GM18907 (cell line): ENCODE data around the gene CTPS2.
A peak's percentile ranks its signal among the peaks of the same experiment; 100 is the strongest.
"Not testable (repeated sequence)": the region's sequence is repeated elsewhere in the genome, so short reads cannot be mapped to it uniquely, and the experiment has no call there.

Experiments
- ATAC-seq: cut with Tn5 transposase; IDR thresholded peaks from one replicate; pipeline ENCODE4 v1.9.1; 2021; ENCODE audit warnings: mild to moderate bottlenecking, moderate library complexity; ENCODE audit not compliant: unreplicated experiment

Gene CTPS2

GRCh38 chrX:16712548-16713155, at the start of gene CTPS2:
TSS of gene CTPS2 (minus strand) at chrX:16712669. CDS start at chrX:16702902, 9,767 bp downstream.
- ATAC-seq, result peak; percentile 77

GRCh38 chrX:16761500-16761899, 49.0 kb upstream of the CTPS2 start:
- ATAC-seq, result not testable (repeated sequence)

GRCh38 chrX:16756724-16757123, 44.3 kb upstream of the CTPS2 start:
- no peak for ATAC-seq

GRCh38 chrX:16754019-16754418, 41.5 kb upstream of the CTPS2 start:
- no peak for ATAC-seq

- no peak for ATAC-seq
Measured at GRCh38 chrX:16750136-16750535, 37.7 kb upstream of the CTPS2 start.

GRCh38 chrX:16748425-16748824, 36.0 kb upstream of the CTPS2 start:
- no peak for ATAC-seq

GRCh38 chrX:16745659-16746058, 33.2 kb upstream of the CTPS2 start:
- no peak for ATAC-seq

- ATAC-seq, result no peak
Measured at GRCh38 chrX:16745102-16745501, 32.6 kb upstream of the CTPS2 start.

- no peak for ATAC-seq
Measured at GRCh38 chrX:16743604-16744325, 31.3 kb upstream of the CTPS2 start.

- ATAC-seq, result no peak
Measured at GRCh38 chrX:16739574-16739973, 27.1 kb upstream of the CTPS2 start.

- ATAC-seq, result no peak
Measured at GRCh38 chrX:16737024-16737423, 24.6 kb upstream of the CTPS2 start.

GRCh38 chrX:16733013-16733412, 20.5 kb upstream of the CTPS2 start:
- ATAC-seq, result no peak

- no peak for ATAC-seq
Measured at GRCh38 chrX:16730450-16730849, 18.0 kb upstream of the CTPS2 start.

GRCh38 chrX:16727637-16728036, 15.2 kb upstream of the CTPS2 start:
- ATAC-seq, result no peak

- peak; percentile 83 for ATAC-seq
Measured at GRCh38 chrX:16726347-16726988, 14.0 kb upstream of the CTPS2 start.

GRCh38 chrX:16725072-16725471, 12.6 kb upstream of the CTPS2 start:
- ATAC-seq, result no peak

GRCh38 chrX:16722481-16722880, 10.0 kb upstream of the CTPS2 start:
- ATAC-seq, result no peak

- peak; percentile 99 for ATAC-seq
Measured at GRCh38 chrX:16719334-16720084, 7.0 kb upstream of the CTPS2 start, which contains the start of gene SYAP1. TSS of gene SYAP1 (plus strand) at chrX:16719612. CDS start at chrX:16719725, 113 bp downstream.

GRCh38 chrX:16718824-16719333, 6.4 kb upstream of the CTPS2 start:
- peak; percentile 36 for ATAC-seq

- ATAC-seq, result not testable (repeated sequence)
Measured at GRCh38 chrX:16716451-16716850, 4.0 kb upstream of the CTPS2 start.

GRCh38 chrX:16715638-16716037, 3.2 kb upstream of the CTPS2 start:
- ATAC-seq, result not testable (repeated sequence)
